Ectodermal cell (in vitro differentiated cells): ENCODE data around the gene CDKN2B.

Experiments used
- H3K27ac ChIP-seq: 2 replicates; pipeline ENCODE4 v1.7.0; 2013; ENCODE audit warnings: mild to moderate bottlenecking, low read depth, low read length; ENCODE audit not compliant: insufficient read depth, poor library complexity, severe bottlenecking
- H3K27me3 ChIP-seq: 2 replicates; pipeline ENCODE4 v1.7.0; 2013; ENCODE audit warnings: mild to moderate bottlenecking, low read length; ENCODE audit not compliant: insufficient read depth, control insufficient read depth, poor library complexity, severe bottlenecking
- H3K36me3 ChIP-seq: one replicate; pipeline ENCODE4 v1.7.0; 2013; ENCODE audit warnings: low read length; ENCODE audit not compliant: control insufficient read depth, insufficient read depth
- H3K4me1 ChIP-seq: one replicate; pipeline ENCODE4 v1.7.0; 2013; ENCODE audit warnings: low read length; ENCODE audit not compliant: control insufficient read depth, insufficient read depth
- H3K4me3 ChIP-seq: 2 replicates; pipeline ENCODE4 v1.7.0; 2013; ENCODE audit warnings: low read depth, low read length, control low read depth; ENCODE audit not compliant: insufficient read depth
- H3K9me3 ChIP-seq: 2 replicates; pipeline ENCODE4 v1.7.0; 2013; ENCODE audit warnings: mild to moderate bottlenecking, low read length, moderate library complexity; ENCODE audit not compliant: control insufficient read depth
- WGBS, 2 experiments: methylation state at CpG; one replicate each; pipeline ENCODE4 v1.1.7; 2013; ENCODE audit warnings: missing lambda C conversion rate in 2 of 2; 5-methylcytosine and 5-hydroxymethylcytosine counted together

CDKN2B gene

DNA sequence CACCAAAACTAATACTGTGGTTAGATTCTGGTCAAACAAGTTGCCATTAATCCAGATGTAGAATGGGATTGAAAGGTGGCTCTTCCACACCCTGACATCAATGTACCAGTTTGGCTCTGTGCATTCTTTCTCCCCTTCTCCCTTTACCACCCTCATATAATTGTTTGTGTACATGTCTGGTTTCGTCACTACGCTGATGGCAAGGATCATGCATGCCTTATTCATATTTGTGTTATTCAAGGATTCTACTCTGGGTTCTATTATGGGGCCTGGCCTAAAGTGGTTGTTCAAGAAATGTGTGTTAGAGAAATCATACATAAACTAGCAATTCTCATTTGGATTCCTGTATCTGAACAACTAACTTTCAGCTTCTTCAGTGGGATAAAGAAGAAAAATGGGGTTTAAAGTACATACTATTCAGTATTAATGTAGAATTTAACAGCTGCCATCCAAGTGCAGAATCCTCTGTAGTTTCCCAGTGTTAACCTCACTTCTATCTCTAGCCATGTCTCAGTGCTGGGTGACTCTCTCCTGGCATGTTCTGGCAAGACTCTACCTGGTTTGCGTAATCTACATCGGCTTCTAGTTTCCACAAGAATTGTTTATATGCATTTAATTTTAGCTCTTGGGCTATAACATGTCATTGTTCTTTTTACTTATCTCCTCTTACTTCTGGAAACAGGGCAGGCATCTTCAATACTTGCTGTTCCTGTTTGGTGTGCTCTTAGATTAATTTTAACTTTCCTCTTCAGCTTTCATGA is 27.9 kb upstream of the CDKN2B start:
- 84 to 100% methylated on average over 3 to 4 of the region's 4 CpGs for WGBS, 2 experiments
- Histone ChIP-seq H3K9me3 (no peaks in the 10 kb centered on the region), H3K27ac (no peak overlapping the region), H3K4me1 (no peaks in the 10 kb centered on the region), H3K36me3 (no peaks in the 10 kb centered on the region), H3K27me3 (no peaks in the 10 kb centered on the region), H3K4me3 (no peak overlapping the region)

DNA sequence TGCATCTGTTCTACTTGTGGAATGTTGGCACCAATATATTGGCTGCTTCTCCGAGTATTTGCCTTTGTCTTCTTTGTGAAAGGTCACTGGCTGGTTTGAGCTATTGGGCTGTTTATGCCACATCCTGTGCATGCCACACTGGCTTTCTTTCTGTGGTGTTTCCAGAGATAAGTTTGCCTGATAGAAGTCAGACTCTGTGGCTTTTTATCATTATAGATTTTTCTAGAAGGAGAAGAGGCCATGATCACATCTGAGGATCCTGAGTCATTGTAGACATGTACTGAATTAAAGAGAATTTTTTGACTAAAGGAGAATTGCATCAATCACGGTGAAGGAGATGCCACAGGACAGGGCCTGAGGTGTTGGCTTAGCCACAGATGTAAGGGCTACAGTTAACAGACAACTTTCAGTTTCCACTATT is 26.5 kb upstream of the CDKN2B start:
- H3K4me3 ChIP-seq = no peak overlapping the region
- H3K27me3 ChIP-seq = no peaks in the 10 kb centered on the region
- H3K4me1 ChIP-seq = no peaks in the 10 kb centered on the region
- 92 to 95% methylated on average over 2 of the region's 2 CpGs for WGBS, 2 experiments
- no peaks in the 10 kb centered on the region for H3K36me3 ChIP-seq
- H3K9me3 ChIP-seq = no peaks in the 10 kb centered on the region
- H3K27ac ChIP-seq = no peak overlapping the region

DNA sequence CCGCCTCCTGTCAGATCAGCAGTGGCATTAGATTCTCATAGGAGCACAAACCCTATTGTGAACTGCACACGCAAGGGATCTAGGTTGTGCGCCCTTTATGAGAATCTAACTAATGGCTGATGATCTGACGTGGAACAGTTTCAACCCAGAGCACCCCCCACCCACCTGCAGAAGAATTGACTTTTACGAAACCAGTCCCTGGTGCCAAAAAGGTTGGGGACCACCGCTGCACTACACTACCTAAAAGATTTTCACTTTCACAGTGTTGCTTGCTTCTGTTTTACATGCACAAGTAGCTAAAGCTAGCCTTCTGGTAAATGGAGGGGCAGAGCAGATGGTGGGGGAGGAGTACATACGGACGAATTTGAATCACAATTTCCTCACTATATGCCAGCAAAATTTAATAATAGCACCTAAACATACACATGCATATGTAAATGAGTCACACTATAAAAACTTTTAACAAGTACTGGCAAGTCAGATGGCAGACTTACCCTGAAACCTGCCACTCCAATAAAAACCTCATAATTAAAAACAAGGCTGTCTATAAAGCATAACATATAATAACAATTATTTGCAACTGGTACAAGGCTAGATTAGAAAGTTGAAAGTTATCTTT is 24.0 kb upstream of the CDKN2B start:
- H3K9me3 ChIP-seq = no peaks in the 10 kb centered on the region
- no peaks in the 10 kb centered on the region for H3K27me3 ChIP-seq
- WGBS, 2 experiments = 92 to 95% methylated on average over 8 of the region's 8 CpGs
- no peak overlapping the region for H3K27ac ChIP-seq
- H3K36me3 ChIP-seq = no peaks in the 10 kb centered on the region
- H3K4me1 ChIP-seq = no peaks in the 10 kb centered on the region
- H3K4me3 ChIP-seq = no peak overlapping the region

DNA sequence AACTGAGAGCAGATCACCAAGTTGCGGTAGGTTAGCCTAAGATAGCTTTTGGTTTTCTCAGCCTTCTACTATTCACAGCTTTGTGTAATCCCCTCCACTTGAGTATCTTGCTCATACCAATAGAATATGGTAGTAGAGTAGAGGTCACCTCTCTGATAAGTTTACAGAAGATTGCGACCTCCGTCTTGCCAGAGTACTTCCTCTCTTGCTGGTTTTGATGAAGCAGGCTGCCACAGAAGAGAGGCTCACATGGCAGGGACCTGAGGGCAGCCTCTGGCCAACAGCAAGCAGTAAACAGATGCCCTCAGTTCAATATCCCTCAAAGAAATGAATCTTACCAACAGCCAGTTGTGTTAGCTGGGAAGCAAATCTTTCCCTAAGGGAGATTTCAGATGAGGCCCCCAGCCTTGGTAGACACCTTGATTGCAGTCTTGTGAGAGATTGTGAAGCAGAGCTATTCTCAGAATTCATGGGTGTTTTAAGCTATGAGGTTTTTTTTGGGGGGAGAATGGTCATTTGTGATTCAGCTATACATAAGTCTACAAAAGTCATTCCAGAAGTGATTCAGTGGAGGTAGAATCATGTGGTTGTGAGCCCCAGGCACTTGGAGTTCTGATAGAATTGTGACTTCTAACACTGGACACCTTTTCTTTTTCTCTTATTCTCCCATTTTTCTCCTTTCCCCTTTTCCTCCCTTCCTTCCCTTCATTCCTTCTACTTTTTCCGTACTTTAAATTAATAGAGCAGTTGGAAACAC is 22.7 kb upstream of the CDKN2B start:
- WGBS, 2 experiments = 92 to 94% methylated on average over 3 to 4 of the region's 4 CpGs
- H3K36me3 ChIP-seq = no peaks in the 10 kb centered on the region
- no peaks in the 10 kb centered on the region for H3K9me3 ChIP-seq
- H3K4me3 ChIP-seq = no peak overlapping the region
- H3K27me3 ChIP-seq = no peaks in the 10 kb centered on the region
- H3K27ac ChIP-seq = no peak overlapping the region
- no peaks in the 10 kb centered on the region for H3K4me1 ChIP-seq

DNA sequence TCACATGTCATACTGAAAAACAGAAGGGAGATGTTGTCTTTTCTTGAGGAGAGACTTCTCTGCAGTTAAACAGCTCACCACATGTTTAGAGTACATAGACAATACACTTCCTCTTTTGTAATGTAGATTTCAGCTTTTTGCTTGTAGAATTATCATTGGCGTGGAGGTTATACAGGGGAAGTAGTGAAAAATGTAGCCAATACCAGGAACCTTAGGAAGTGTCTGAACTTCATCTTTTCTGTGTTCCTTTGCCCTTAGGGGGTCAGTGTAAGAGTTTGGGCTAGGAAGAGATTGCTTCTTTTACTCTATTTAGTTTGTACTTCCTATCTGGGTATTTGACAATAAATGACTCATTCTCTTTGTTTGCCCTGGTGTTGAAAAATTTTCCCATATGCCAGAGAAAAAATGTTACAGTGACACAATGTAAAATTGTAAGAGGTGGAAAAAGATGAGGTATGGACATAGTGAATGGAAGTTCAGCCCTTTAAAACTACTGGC is 21.0 kb upstream of the CDKN2B start:
- Histone ChIP-seq H3K27me3 (no peaks in the 10 kb centered on the region), H3K4me3 (no peak overlapping the region), H3K4me1 (no peaks in the 10 kb centered on the region), H3K27ac (no peak overlapping the region), H3K36me3 (no peaks in the 10 kb centered on the region), H3K9me3 (no peaks in the 10 kb centered on the region)
- WGBS, 2 experiments = 33 to 60% methylated on average over 1 of the region's 1 CpG

DNA sequence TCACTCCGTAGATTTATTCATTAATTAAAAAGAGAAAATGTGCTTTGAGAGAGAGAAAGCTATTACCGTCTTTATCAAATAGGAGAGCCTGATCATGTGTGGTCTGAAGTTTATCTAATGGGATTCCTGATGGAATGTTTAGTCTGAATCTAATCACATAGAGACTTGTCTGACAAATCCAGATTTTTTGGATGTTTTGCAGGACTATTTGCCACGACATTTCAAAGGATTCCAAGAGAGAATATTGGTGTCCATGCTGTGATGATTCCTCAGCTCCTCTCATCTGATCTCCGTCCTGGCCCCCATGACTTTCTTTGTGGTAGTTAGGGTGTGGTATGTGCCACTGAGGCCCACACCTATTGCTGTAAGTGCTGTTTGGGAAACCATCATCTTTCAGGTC is 20.1 kb upstream of the CDKN2B start:
- H3K4me1 ChIP-seq = no peaks in the 10 kb centered on the region
- H3K27me3 ChIP-seq = no peaks in the 10 kb centered on the region
- H3K4me3 ChIP-seq = no peak overlapping the region
- no peak overlapping the region for H3K27ac ChIP-seq
- 77% methylated on average over 4 of the region's 4 CpGs for WGBS, 2 experiments
- H3K36me3 ChIP-seq = no peaks in the 10 kb centered on the region
- H3K9me3 ChIP-seq = no peaks in the 10 kb centered on the region

DNA sequence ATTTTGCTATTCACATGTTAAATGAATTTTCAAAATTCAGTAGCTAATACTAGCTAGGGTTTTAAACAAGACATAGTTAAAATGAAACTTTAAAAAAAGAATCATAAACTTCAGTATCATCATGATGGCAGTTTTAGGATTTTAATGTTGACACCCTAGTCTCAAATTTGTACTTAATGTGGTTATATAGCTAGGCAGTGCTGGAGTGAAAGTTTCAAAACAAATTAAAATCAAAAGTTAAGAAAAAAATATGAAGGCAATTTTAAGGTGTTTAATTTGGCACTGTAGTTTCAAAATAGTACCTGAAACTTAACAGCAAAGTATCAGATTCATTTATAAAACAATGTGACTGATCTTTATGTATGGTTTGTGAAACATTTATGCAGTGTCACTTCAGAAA is 19.3 kb upstream of the CDKN2B start:
- Histone ChIP-seq H3K9me3 (no peaks in the 10 kb centered on the region), H3K27me3 (no peaks in the 10 kb centered on the region), H3K4me3 (no peak overlapping the region), H3K36me3 (no peaks in the 10 kb centered on the region), H3K27ac (no peak overlapping the region), H3K4me1 (no peaks in the 10 kb centered on the region)

DNA sequence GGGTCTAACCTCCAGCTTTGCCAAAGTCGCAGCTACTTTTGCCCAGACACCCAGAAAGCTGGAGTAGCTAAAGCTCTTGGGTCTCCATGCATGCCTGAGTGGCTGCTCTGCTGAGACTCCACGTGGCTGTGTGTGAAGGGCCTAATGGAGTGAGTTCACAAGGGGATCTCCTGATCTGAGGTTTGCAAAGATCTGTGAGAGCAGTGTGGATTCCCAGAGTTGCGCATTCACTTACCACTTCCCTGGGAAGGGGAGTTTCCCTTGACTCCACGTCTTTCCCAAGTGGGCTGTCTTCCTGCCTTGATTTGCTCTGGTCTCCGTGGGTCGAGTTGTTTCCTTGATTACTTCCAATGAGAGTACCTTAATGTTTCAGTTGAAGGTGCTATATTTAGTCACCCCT is 17.6 kb upstream of the CDKN2B start:
- Histone ChIP-seq H3K9me3 (no peaks in the 10 kb centered on the region), H3K4me1 (no peaks in the 10 kb centered on the region), H3K27ac (no peak overlapping the region), H3K4me3 (no peak overlapping the region), H3K27me3 (no peaks in the 10 kb centered on the region), H3K36me3 (no peaks in the 10 kb centered on the region)
- 73 to 83% methylated on average over 6 of the region's 6 CpGs for WGBS, 2 experiments

DNA sequence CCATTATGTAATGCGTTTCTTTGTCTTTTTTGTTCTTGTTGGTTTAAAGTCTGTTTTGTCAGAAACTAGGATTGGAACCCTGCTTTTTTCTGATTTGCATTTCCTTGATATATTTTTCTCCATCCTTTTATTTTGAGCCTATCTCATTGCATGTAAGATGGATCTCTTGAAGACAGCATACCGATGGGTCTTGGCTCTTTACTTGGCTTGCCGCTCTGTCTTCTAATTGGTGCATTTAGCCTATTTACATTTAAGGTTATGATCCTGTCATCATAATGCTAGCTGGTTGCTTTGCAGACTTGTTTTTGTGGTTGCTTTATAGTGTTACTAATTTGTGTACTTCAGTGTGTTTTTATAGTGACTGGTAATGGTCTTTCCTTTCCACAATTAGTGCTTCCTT is 13.3 kb upstream of the CDKN2B start:
- H3K27me3 ChIP-seq = no peaks in the 10 kb centered on the region
- H3K9me3 ChIP-seq = no peaks in the 10 kb centered on the region
- WGBS, 2 experiments = 85 to 98% methylated on average over 3 of the region's 3 CpGs
- H3K4me1 ChIP-seq = no peaks in the 10 kb centered on the region
- no peaks in the 10 kb centered on the region for H3K36me3 ChIP-seq
- no peak overlapping the region for H3K4me3 ChIP-seq
- H3K27ac ChIP-seq = no peak overlapping the region
